ENCODE results near the gene KIF19.
"Not testable (repeated sequence)": the region's sequence is repeated elsewhere in the genome, so short reads cannot be mapped to it uniquely, and the experiment has no call there.

The KIF19 gene

GRCh38 chr17:74325743-74326379 is at the start of gene KIF19:
KIF19 (plus strand) TSS chr17:74326226; CDS start chr17:74326350, 124 bp downstream.
- peak; percentile 16 to 49 for DNase-seq (ENCODE audit: low read depth in 2 of 2)

GRCh38 chr17:74276541-74277009 is 49.5 kb upstream of the KIF19 start:
- DNase-seq (ENCODE audit: low read depth in 2 of 2): no peak

DNA sequence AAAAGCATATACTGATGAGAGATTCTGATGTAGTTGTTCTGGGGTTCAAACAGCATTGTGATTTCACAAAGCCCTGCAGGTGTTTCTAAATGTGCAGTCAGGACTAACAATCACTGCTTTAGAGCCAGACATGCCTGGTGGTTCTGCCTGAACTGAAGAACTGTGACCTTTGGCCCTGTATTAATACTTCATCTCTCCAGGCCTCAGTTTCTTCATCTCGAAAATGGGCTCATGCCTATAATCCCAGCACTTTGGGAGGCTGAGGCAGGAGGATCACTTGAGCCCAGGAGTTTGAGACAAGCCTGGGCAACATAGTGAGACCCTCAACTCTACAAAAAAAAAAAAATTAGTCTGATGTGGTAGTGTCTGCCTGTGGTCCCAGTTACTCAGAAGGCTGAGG is 48.1 kb upstream of the KIF19 start:
- DNase-seq (ENCODE audit: low read depth in 2 of 2): no peak

GRCh38 chr17:74279617-74280016 is 46.4 kb upstream of the KIF19 start:
- not testable (repeated sequence) for DNase-seq (ENCODE audit: low read depth in 2 of 2)

- DNase-seq (ENCODE audit: low read depth in 2 of 2): peak; percentile 16 to 43
These were observed 45.9 kb upstream of the KIF19 start for GRCh38 chr17:74280093-74280513.

GRCh38 chr17:74281799-74282198 is 44.2 kb upstream of the KIF19 start:
- DNase-seq (ENCODE audit: low read depth in 2 of 2): no peak

DNA sequence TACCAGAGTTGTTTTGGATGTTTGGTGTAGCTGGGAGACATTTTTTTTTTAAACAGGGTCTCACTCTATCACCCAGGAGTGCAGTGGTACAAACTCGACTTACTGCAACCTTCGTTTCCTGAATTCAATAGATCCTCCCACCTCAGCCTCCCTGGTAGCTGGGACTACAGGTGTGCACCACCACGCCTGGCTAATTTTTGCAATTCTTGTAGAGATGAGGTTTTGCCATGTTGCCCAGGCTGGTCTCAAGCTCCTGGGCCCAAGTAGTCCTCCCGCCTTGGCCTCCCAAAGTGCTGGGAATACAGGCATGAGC is 43.8 kb upstream of the KIF19 start:
- not testable (repeated sequence) for DNase-seq (ENCODE audit: low read depth in 2 of 2)

DNA sequence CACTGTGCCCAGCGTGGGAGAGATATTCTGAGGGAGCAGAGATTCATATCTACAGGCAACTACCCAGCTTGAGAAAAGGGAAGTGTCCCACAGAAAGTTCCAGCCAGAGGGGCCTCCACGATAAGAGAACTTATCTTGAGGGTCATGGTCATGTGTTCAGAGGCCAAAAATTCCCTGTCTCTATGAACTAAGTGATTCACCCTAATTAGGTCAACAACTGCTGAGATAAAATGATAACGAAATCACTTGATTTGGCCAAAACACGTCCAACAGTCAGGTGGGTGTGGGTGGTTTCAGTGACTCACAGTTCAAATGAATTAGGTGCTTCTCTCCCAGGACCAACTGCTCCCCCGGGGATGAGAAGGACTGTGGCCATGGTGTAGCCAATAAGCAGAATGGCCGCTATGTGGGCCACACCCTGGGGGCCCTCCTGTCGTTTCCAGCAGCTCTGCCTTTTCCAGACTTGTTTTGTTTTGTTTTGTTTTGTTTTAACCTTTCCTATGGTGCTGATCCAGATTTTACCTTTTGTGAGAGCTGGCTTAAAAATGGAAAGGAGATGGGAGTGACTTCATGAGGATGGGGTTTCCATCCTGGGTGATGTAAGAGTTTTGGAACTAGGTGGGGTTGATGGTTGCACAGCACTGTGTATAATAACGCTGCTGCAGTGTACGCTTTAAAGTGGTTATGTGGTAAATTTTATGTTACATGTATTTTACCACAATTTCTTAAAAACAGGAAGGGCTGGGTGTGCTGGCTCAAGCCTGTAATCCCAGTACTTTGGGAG is 43.2 kb upstream of the KIF19 start:
- peak in 1 of 2 experiments; percentile 58 for DNase-seq (ENCODE audit: low read depth in 2 of 2)

DNA sequence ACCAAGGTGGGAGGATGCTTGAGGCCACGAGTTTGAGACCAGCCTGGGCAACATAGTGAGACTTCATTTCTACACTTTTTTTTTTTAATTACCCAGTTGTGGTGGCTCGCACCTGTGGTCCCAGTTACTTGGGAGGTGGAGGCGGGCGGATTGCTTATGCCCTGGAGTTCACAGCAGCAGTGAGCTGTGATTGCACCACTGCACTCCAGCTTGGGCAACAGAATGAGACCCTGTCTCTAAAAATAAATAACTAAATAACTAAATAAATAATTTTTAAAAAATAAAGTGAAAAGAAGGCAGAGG is 42.7 kb upstream of the KIF19 start:
- no peak for DNase-seq (ENCODE audit: low read depth in 2 of 2)

- no peak for DNase-seq (ENCODE audit: low read depth in 2 of 2)
These were observed 38.9 kb upstream of the KIF19 start for GRCh38 chr17:74287031-74287602.

GRCh38 chr17:74288785-74289184 is 37.2 kb upstream of the KIF19 start:
- DNase-seq (ENCODE audit: low read depth in 2 of 2): no peak

- DNase-seq (ENCODE audit: low read depth in 2 of 2): no peak
These were observed 36.3 kb upstream of the KIF19 start for GRCh38 chr17:74289688-74290087.

GRCh38 chr17:74290340-74290739 is 35.7 kb upstream of the KIF19 start:
- DNase-seq (ENCODE audit: low read depth in 2 of 2): no peak

DNA sequence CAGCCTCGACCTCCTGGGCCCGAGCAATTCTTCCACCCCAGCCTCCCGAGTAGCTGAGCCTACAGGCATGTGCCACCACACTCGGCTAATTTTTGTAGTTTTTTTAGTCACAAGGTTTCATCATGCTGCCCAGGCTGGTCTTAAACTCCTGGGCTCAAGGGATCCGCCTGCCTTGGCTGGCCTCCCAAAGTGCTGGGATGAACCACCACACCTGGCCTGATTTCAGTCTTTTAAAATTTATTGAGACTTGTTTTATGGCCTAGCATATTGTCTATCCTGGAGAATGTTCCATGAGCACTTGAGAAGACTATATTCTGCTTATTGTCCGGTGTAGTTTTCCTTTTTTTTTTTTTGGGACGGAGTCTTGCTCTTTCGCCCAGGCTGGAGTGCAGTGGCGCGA is 33.5 kb upstream of the KIF19 start:
- DNase-seq (ENCODE audit: low read depth in 2 of 2): no peak

GRCh38 chr17:74295625-74296547 is 30.1 kb upstream of the KIF19 start:
- no peak for DNase-seq (ENCODE audit: low read depth in 2 of 2)

- DNase-seq (ENCODE audit: low read depth in 2 of 2): peak in 1 of 2 experiments; percentile 25
These were observed 29.5 kb upstream of the KIF19 start for GRCh38 chr17:74296548-74296936.

- peak in 1 of 2 experiments; percentile 31 for DNase-seq (ENCODE audit: low read depth in 2 of 2)
These were observed 28.1 kb upstream of the KIF19 start for GRCh38 chr17:74297941-74298340.

- DNase-seq (ENCODE audit: low read depth in 2 of 2): no peak
These were observed 27.2 kb upstream of the KIF19 start for GRCh38 chr17:74298778-74299177.

- DNase-seq (ENCODE audit: low read depth in 2 of 2): no peak
These were observed 26.6 kb upstream of the KIF19 start for GRCh38 chr17:74299226-74300009.

- DNase-seq (ENCODE audit: low read depth in 2 of 2): no peak
These were observed 22.7 kb upstream of the KIF19 start for GRCh38 chr17:74303305-74303704.

GRCh38 chr17:74304184-74304583 is 21.8 kb upstream of the KIF19 start:
- DNase-seq (ENCODE audit: low read depth in 2 of 2): no peak

All from stimulated activated CD4-positive, alpha-beta T cell treated with anti-CD3 and anti-CD28 coated beads, Interleukin-12 subunit alpha, Interleukin-12 subunit beta, amount 100 ng/mL, for 24 hours (primary cell).